ENCODE measurements around the gene KLRF2.

Gene KLRF2

DNA sequence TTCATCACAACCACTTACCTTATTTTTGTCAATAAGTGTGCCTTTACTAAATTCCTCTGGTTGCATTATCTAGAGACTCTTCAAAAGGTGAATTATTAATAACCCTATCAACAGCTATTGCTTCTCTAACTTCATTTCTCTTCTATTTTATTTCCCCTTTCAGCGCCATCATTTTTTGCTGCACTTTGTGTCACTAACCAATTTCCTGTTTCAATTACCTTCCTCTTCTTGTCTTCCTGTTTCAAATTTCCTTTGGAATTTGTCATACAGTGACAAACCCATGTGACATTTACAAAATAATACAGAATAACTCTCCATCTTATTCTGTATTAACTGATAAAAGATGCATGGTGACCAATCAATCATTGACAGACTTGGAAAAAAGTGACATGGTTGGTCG, 63.1 kb downstream of the KLRF2 start:
- no peak for DNase-seq (ENCODE audit: low read depth)

More for the DNA sequence above, 63.1 kb downstream of the KLRF2 start:
- TF ChIP-seq, protein P1, sequence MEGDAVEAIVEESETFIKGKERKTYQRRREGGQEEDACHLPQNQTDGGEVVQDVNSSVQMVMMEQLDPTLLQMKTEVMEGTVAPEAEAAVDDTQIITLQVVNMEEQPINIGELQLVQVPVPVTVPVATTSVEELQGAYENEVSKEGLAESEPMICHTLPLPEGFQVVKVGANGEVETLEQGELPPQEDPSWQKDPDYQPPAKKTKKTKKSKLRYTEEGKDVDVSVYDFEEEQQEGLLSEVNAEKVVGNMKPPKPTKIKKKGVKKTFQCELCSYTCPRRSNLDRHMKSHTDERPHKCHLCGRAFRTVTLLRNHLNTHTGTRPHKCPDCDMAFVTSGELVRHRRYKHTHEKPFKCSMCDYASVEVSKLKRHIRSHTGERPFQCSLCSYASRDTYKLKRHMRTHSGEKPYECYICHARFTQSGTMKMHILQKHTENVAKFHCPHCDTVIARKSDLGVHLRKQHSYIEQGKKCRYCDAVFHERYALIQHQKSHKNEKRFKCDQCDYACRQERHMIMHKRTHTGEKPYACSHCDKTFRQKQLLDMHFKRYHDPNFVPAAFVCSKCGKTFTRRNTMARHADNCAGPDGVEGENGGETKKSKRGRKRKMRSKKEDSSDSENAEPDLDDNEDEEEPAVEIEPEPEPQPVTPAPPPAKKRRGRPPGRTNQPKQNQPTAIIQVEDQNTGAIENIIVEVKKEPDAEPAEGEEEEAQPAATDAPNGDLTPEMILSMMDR (conservative IDR thresholded peaks at IDR 0.05; ENCODE audit: low read depth, low read length), result no peak
- no peak overlapping the region for H3K4me3 ChIP-seq (ENCODE audit: low read length)
